ENCODE results near the gene GRIK4. TPM values are rescaled to one million over a fixed set of nuclear protein-coding genes. Genes with fewer than 3 reads are reported as not detected.

Gene GRIK4
- total RNA-seq, 2 experiments from 2014 or later, result 0.06 TPM; not detected in 1

- no peak for DNase-seq (ENCODE audit: low spot score)
- Histone ChIP-seq H4K20me1 (ENCODE audit: insufficient read depth, low read length) (no peaks in the 10 kb centered on the region), H3K9me2 (ENCODE audit: insufficient read depth, low read length) (no peaks in the 10 kb centered on the region), H3K4me2 (ENCODE audit: low read length) (no peak overlapping the region), H3K36me3 (ENCODE audit: insufficient read depth, low read length) (no peaks in the 10 kb centered on the region), H3K27ac (ENCODE audit: low read depth, low read length, poor library complexity, severe bottlenecking) (no peak overlapping the region), H3K79me2 (ENCODE audit: insufficient read depth, low read depth, low read length) (no peaks in the 10 kb centered on the region), H2AFZ (ENCODE audit: low read length) (no peak overlapping the region), H3K4me3 (ENCODE audit: low read depth, low read length, poor library complexity, severe bottlenecking) (no peak overlapping the region), H3K4me1 (ENCODE audit: insufficient read depth, low read length, poor library complexity, severe bottlenecking) (no peaks in the 10 kb centered on the region), H3K9me3 (ENCODE audit: low read length) (no peaks in the 10 kb centered on the region)
- intact Hi-C loops (cut with micrococcal nuclease; ENCODE audit: unreplicated experiment), result no loop called here
- no TSS peak for BruUV-seq (replicated peaks)
- ChIA-PET POLR2A (no interaction called here), CTCF (ENCODE audit: unreplicated experiment) (interaction anchor here (0.6 kb wide), 1 partner anchor 188 kb away, joined by 3 read pairs; no protein-coding TSS in a partner anchor)
- TF ChIP-seq CTCF (conservative IDR thresholded peaks at IDR 0.05; ENCODE audit: low read length), result no peak
- TF ChIP-seq EZH2phosphoT487 (IDR thresholded peaks at IDR 0.05; ENCODE audit: borderline replicate concordance, low read depth, low read length), result no peak
Observed at GRCh38 chr11:120608061-120608460, 96.5 kb downstream of the GRIK4 start.

GRCh38 chr11:120608760-120609211, 97.2 kb downstream of the GRIK4 start:
- ChIA-PET CTCF (ENCODE audit: unreplicated experiment) (no interaction called here), POLR2A (interaction anchor here (0.6 to 0.7 kb wide), 3 partner anchors 110 to 1635 kb away, joined by 3 to 9 read pairs (median 5); no protein-coding TSS in a partner anchor)
- no peaks in the 10 kb centered on the region for H3K9me2 ChIP-seq (ENCODE audit: insufficient read depth, low read length)
- no peaks in the 10 kb centered on the region for H3K9me3 ChIP-seq (ENCODE audit: low read length)
- H4K20me1 ChIP-seq (ENCODE audit: insufficient read depth, low read length), result no peaks in the 10 kb centered on the region
- no peak overlapping the region for H3K4me2 ChIP-seq (ENCODE audit: low read length)
- no peak overlapping the region for H2AFZ ChIP-seq (ENCODE audit: low read length)
- H3K27ac ChIP-seq (ENCODE audit: low read depth, low read length, poor library complexity, severe bottlenecking), result no peak overlapping the region
- H3K79me2 ChIP-seq (ENCODE audit: insufficient read depth, low read depth, low read length), result no peaks in the 10 kb centered on the region
- BruUV-seq (replicated peaks), result no TSS peak
- no peak overlapping the region for H3K4me3 ChIP-seq (ENCODE audit: low read depth, low read length, poor library complexity, severe bottlenecking)
- intact Hi-C loops (cut with micrococcal nuclease; ENCODE audit: unreplicated experiment), result no loop called here
- no peaks in the 10 kb centered on the region for H3K36me3 ChIP-seq (ENCODE audit: insufficient read depth, low read length)
- DNase-seq (ENCODE audit: low spot score), result no peak
- no peaks in the 10 kb centered on the region for H3K4me1 ChIP-seq (ENCODE audit: insufficient read depth, low read length, poor library complexity, severe bottlenecking)
- TF ChIP-seq CTCF (conservative IDR thresholded peaks at IDR 0.05; ENCODE audit: low read length) (no peak), EZH2phosphoT487 (IDR thresholded peaks at IDR 0.05; ENCODE audit: borderline replicate concordance, low read depth, low read length) (no peak)

- DNase-seq (ENCODE audit: low spot score), result no peak
- ChIA-PET CTCF (ENCODE audit: unreplicated experiment) (no interaction called here), POLR2A (interaction anchor here (0.6 to 1.4 kb wide), 3 partner anchors 69 to 276 kb away, joined by 3 to 6 read pairs (median 3); no protein-coding TSS in a partner anchor)
- Histone ChIP-seq H4K20me1 (ENCODE audit: insufficient read depth, low read length) (no peaks in the 10 kb centered on the region), H3K27ac (ENCODE audit: low read depth, low read length, poor library complexity, severe bottlenecking) (no peak overlapping the region), H2AFZ (ENCODE audit: low read length) (no peak overlapping the region), H3K4me3 (ENCODE audit: low read depth, low read length, poor library complexity, severe bottlenecking) (no peak overlapping the region), H3K9me3 (ENCODE audit: low read length) (no peaks in the 10 kb centered on the region), H3K4me2 (ENCODE audit: low read length) (no peak overlapping the region), H3K79me2 (ENCODE audit: insufficient read depth, low read depth, low read length) (no peaks in the 10 kb centered on the region), H3K36me3 (ENCODE audit: insufficient read depth, low read length) (no peaks in the 10 kb centered on the region), H3K4me1 (ENCODE audit: insufficient read depth, low read length, poor library complexity, severe bottlenecking) (no peaks in the 10 kb centered on the region), H3K9me2 (ENCODE audit: insufficient read depth, low read length) (no peaks in the 10 kb centered on the region)
- no peak for TF ChIP-seq EZH2phosphoT487 (IDR thresholded peaks at IDR 0.05; ENCODE audit: borderline replicate concordance, low read depth, low read length)
- no peak for TF ChIP-seq CTCF (conservative IDR thresholded peaks at IDR 0.05; ENCODE audit: low read length)
- BruUV-seq (replicated peaks), result no TSS peak
- intact Hi-C loops (cut with micrococcal nuclease; ENCODE audit: unreplicated experiment), result no loop called here
Observed at GRCh38 chr11:120610111-120610510, 98.6 kb downstream of the GRIK4 start.

All from OCI-LY7 (cell line).